ENCODE measurements around the gene VPS18. TPM values are rescaled to one million over a fixed set of nuclear protein-coding genes. Genes with fewer than 3 reads are reported as not detected.

The VPS18 gene
- total RNA-seq, 1 donor from 2014 or later = 37.6 TPM

GRCh38 chr15:40911693-40912092 lies 17.4 kb downstream of the VPS18 start:
- H3K4me3 Mint-ChIP-seq (ENCODE audit: unreplicated experiment) = no peak overlapping the region
- TF ChIP-seq CTCF (IDR thresholded peaks at IDR 0.05; ENCODE audit: insufficient read depth, low read depth, low read length) (no peak), EZH2 (IDR thresholded peaks at IDR 0.05; ENCODE audit: insufficient read depth, low read length) (no peak)
- Histone ChIP-seq H3K36me3 (ENCODE audit: insufficient read depth, low read length) (no peaks in the 10 kb centered on the region), H3K4me1 (ENCODE audit: insufficient read depth, low read length) (peaks cover 8% of the 10 kb centered on the region), H4K20me1 (ENCODE audit: insufficient read depth, low read length) (no peaks in the 10 kb centered on the region), H3K4me2 (ENCODE audit: low read length) (no peak overlapping the region), H3K4me3 (ENCODE audit: insufficient read depth, low read depth, low read length) (no peak overlapping the region), H3K27ac (ENCODE audit: low read depth, low read length) (no peak overlapping the region), H3K9me3 (ENCODE audit: insufficient read depth, low read depth, low read length) (no peaks in the 10 kb centered on the region), H3K79me2 (ENCODE audit: insufficient read depth, low read length) (no peaks in the 10 kb centered on the region), H3K27me3 (ENCODE audit: insufficient read depth, low read length) (no peaks in the 10 kb centered on the region), H3K9ac (ENCODE audit: low read length) (no peak overlapping the region), H2AFZ (ENCODE audit: low read depth, low read length) (no peak overlapping the region)
- peaks cover 15% of the 10 kb centered on the region for H3K27me3 Mint-ChIP-seq (ENCODE audit: low read depth, unreplicated experiment)
- DNase-seq (ENCODE audit: low read depth) (no peak), FAIRE-seq (no peak)
- H3K4me1 Mint-ChIP-seq (ENCODE audit: low read depth, unreplicated experiment) = no peaks in the 10 kb centered on the region
- H3K36me3 Mint-ChIP-seq (ENCODE audit: low read depth, unreplicated experiment) = peaks cover 8% of the 10 kb centered on the region
- no peaks in the 10 kb centered on the region for H3K9me3 Mint-ChIP-seq (ENCODE audit: unreplicated experiment)
- H3K27ac Mint-ChIP-seq (ENCODE audit: unreplicated experiment) = no peak overlapping the region

GRCh38 chr15:40912478-40912877 lies 18.2 kb downstream of the VPS18 start:
- Mint-ChIP-seq H3K4me1 (ENCODE audit: low read depth, unreplicated experiment) (no peaks in the 10 kb centered on the region), H3K27me3 (ENCODE audit: low read depth, unreplicated experiment) (peaks cover 22% of the 10 kb centered on the region), H3K9me3 (ENCODE audit: unreplicated experiment) (no peaks in the 10 kb centered on the region), H3K27ac (ENCODE audit: unreplicated experiment) (no peak overlapping the region), H3K4me3 (ENCODE audit: unreplicated experiment) (no peak overlapping the region), H3K36me3 (ENCODE audit: low read depth, unreplicated experiment) (peaks cover 8% of the 10 kb centered on the region)
- no peak overlapping the region for H3K27ac ChIP-seq (ENCODE audit: low read depth, low read length)
- H3K9ac ChIP-seq (ENCODE audit: low read length) = no peak overlapping the region
- H3K79me2 ChIP-seq (ENCODE audit: insufficient read depth, low read length) = no peaks in the 10 kb centered on the region
- no peaks in the 10 kb centered on the region for H3K27me3 ChIP-seq (ENCODE audit: insufficient read depth, low read length)
- FAIRE-seq (no peak), DNase-seq (ENCODE audit: low read depth) (no peak)
- H3K36me3 ChIP-seq (ENCODE audit: insufficient read depth, low read length) = no peaks in the 10 kb centered on the region
- H3K9me3 ChIP-seq (ENCODE audit: insufficient read depth, low read depth, low read length) = no peaks in the 10 kb centered on the region
- no peaks in the 10 kb centered on the region for H4K20me1 ChIP-seq (ENCODE audit: insufficient read depth, low read length)
- no peak overlapping the region for H3K4me3 ChIP-seq (ENCODE audit: insufficient read depth, low read depth, low read length)
- no peak for TF ChIP-seq EZH2 (IDR thresholded peaks at IDR 0.05; ENCODE audit: insufficient read depth, low read length)
- TF ChIP-seq CTCF (IDR thresholded peaks at IDR 0.05; ENCODE audit: insufficient read depth, low read depth, low read length) = no peak
- no peak overlapping the region for H2AFZ ChIP-seq (ENCODE audit: low read depth, low read length)
- H3K4me1 ChIP-seq (ENCODE audit: insufficient read depth, low read length) = peaks cover under 1% of the 10 kb centered on the region
- no peak overlapping the region for H3K4me2 ChIP-seq (ENCODE audit: low read length)

- TF ChIP-seq EZH2 (IDR thresholded peaks at IDR 0.05; ENCODE audit: insufficient read depth, low read length) = no peak
- no peak for TF ChIP-seq CTCF (IDR thresholded peaks at IDR 0.05; ENCODE audit: insufficient read depth, low read depth, low read length)
- FAIRE-seq (peak; percentile 47), DNase-seq (ENCODE audit: low read depth) (no peak)
- Histone ChIP-seq H3K27me3 (ENCODE audit: insufficient read depth, low read length) (no peaks in the 10 kb centered on the region), H4K20me1 (ENCODE audit: insufficient read depth, low read length) (no peaks in the 10 kb centered on the region), H3K9me3 (ENCODE audit: insufficient read depth, low read depth, low read length) (no peaks in the 10 kb centered on the region), H2AFZ (ENCODE audit: low read depth, low read length) (no peak overlapping the region), H3K4me1 (ENCODE audit: insufficient read depth, low read length) (peaks cover 10% of the 10 kb centered on the region), H3K79me2 (ENCODE audit: insufficient read depth, low read length) (no peaks in the 10 kb centered on the region), H3K27ac (ENCODE audit: low read depth, low read length) (no peak overlapping the region), H3K36me3 (ENCODE audit: insufficient read depth, low read length) (no peaks in the 10 kb centered on the region), H3K9ac (ENCODE audit: low read length) (no peak overlapping the region), H3K4me3 (ENCODE audit: insufficient read depth, low read depth, low read length) (no peak overlapping the region), H3K4me2 (ENCODE audit: low read length) (no peak overlapping the region)
- Mint-ChIP-seq H3K9me3 (ENCODE audit: unreplicated experiment) (no peaks in the 10 kb centered on the region), H3K27me3 (ENCODE audit: low read depth, unreplicated experiment) (peaks cover 31% of the 10 kb centered on the region), H3K4me1 (ENCODE audit: low read depth, unreplicated experiment) (peaks cover 3% of the 10 kb centered on the region), H3K36me3 (ENCODE audit: low read depth, unreplicated experiment) (peaks cover 7% of the 10 kb centered on the region), H3K4me3 (ENCODE audit: unreplicated experiment) (no peak overlapping the region), H3K27ac (ENCODE audit: unreplicated experiment) (no peak overlapping the region)
These were observed 19.8 kb downstream of the VPS18 start for GRCh38 chr15:40914013-40914412.

Measured in astrocyte (in vitro differentiated cells and primary cell).